Thoracic aorta endothelial cell (primary cell): Measurements from ENCODE around the gene DYRK3. TPM values are rescaled to one million over a fixed set of nuclear protein-coding genes. Genes with fewer than 3 reads are reported as not detected.

Experiments used
- total RNA-seq: library from RNA; depleted of rRNA; stranded (reverse); fragments of >200 nt; gene quantifications from 2 replicates; pipeline ENCODE4 v1.2.3, GENCODE V29; 2012

The DYRK3 gene
- total RNA-seq: 13.4 and 22.4 TPM in 2 replicates

GRCh38 chr1:206635080-206635977, at the start of gene DYRK3:
Gene DYRK3, plus strand, starts transcription at chr1:206635536. Its CDS starts 168 bp downstream, at chr1:206635704.

GRCh38 chr1:206612129-206612876, 23.0 kb upstream of the DYRK3 start, which contains the start of gene EIF2D:
Gene EIF2D, minus strand, starts transcription at chr1:206612465. Its CDS starts 123 bp downstream, at chr1:206612342.

GRCh38 chr1:206684478-206685333, 49.4 kb downstream of the DYRK3 start, which contains the start of gene MAPKAPK2:
Gene MAPKAPK2, plus strand, starts transcription at chr1:206684905. Its CDS starts 325 bp downstream, at chr1:206685230.

Other genes starting within 250 kb of the DYRK3 start
- 13.6 and 15.2 TPM in 2 replicates for gene IKBKE, start 165.1 kb upstream of the DYRK3 start, total RNA-seq
- 0.40 and 1.5 TPM in 2 replicates for gene RASSF5, start 128.0 kb upstream of the DYRK3 start, total RNA-seq
- 52.4 and 59.4 TPM in 2 replicates for gene EIF2D, start 23.1 kb upstream of the DYRK3 start, total RNA-seq
- 29.9 and 38.1 TPM in 2 replicates for gene MAPKAPK2, start 49.4 kb downstream of the DYRK3 start, total RNA-seq
- gene IL19, start 135.2 kb downstream of the DYRK3 start, total RNA-seq: not detected in 2 replicates
- gene IL10, start 137.0 kb downstream of the DYRK3 start, total RNA-seq: not detected in 2 replicates
- gene IL20, start 230.1 kb downstream of the DYRK3 start, total RNA-seq: not detected in 2 replicates